GM12878 (cell line): ENCODE measurements around the gene GRAMD1A. TPM values are rescaled to one million over a fixed set of nuclear protein-coding genes. Genes with fewer than 3 reads are reported as not detected.

Source experiments
- EZH2 ChIP-seq: IDR thresholded peaks from 2 replicates; pipeline ENCODE4 v1.6.1; 2012; ENCODE audit warnings: low read depth, mild to moderate bottlenecking, control low read depth, inconsistent platforms, low read length, borderline replicate concordance; ENCODE audit not compliant: control insufficient read depth
- ZNF207 ChIP-seq: fragments of 450-650 bp; IDR thresholded peaks from 2 replicates; pipeline ENCODE4 v1.6.1; 2014; ENCODE audit warnings: antibody characterized with exemption, mild to moderate bottlenecking, borderline replicate concordance
- ZZZ3 ChIP-seq: IDR thresholded peaks from 2 replicates; pipeline ENCODE4 v1.6.1; 2011; ENCODE audit warnings: low read depth; ENCODE audit not compliant: control insufficient read depth, insufficient read length
- polyA plus RNA-seq, 11 experiments: library from polyadenylated mRNA; depleted of rRNA in 4 of 11; unstranded in 6 of 11; stranded (reverse) in 5 of 11; fragments of >200 nt; fragmentation: Nextera tagmentation in 4 of 11; fragmentation: Illumina TruSeq in 1 of 11; extraction: Ambion mirVana in 4 of 11; extraction: Trizol in 1 of 11; gene quantifications; 1 replicate in 1 of 11; 2 replicates in 10 of 11; pipeline versions ENCODE4 v1.2.1 to v1.2.3, GENCODE V29; 2011 to 2016; ENCODE audit warnings: inconsistent platforms in 2 of 11, missing spikeins in 2 of 11, low read depth in 1 of 11
- total RNA-seq, 4 experiments: library from RNA; depleted of rRNA in 3 of 4; stranded (reverse); fragments of >200 nt in 3 of 4; fragmentation: Illumina TruSeq in 1 of 4; extraction: Trizol in 1 of 4; gene quantifications; 2 replicates each; pipeline versions ENCODE4 v1.2.1 to v1.2.3, GENCODE V29; 2013 to 2021
- TF ChIP-seq, protein P1 (sequence below): fragments of 450-650 bp; formaldehyde crosslinking; IDR thresholded peaks from 2 replicates; pipeline ENCODE4 v1.4.0; 2020; ENCODE audit warnings: mild to moderate bottlenecking, moderate library complexity

The GRAMD1A gene
- total and polyA plus RNA-seq, 10 of the 15 experiments (the other 5 are each of a cell fraction or from before 2014, with no cell fraction given): 0.79 to 73.6 (median 35.3) TPM

GRCh38 chr19:35011737-35012682 is 11.9 kb downstream of the GRAMD1A start (continued):
- TF ChIP-seq, protein P1, sequence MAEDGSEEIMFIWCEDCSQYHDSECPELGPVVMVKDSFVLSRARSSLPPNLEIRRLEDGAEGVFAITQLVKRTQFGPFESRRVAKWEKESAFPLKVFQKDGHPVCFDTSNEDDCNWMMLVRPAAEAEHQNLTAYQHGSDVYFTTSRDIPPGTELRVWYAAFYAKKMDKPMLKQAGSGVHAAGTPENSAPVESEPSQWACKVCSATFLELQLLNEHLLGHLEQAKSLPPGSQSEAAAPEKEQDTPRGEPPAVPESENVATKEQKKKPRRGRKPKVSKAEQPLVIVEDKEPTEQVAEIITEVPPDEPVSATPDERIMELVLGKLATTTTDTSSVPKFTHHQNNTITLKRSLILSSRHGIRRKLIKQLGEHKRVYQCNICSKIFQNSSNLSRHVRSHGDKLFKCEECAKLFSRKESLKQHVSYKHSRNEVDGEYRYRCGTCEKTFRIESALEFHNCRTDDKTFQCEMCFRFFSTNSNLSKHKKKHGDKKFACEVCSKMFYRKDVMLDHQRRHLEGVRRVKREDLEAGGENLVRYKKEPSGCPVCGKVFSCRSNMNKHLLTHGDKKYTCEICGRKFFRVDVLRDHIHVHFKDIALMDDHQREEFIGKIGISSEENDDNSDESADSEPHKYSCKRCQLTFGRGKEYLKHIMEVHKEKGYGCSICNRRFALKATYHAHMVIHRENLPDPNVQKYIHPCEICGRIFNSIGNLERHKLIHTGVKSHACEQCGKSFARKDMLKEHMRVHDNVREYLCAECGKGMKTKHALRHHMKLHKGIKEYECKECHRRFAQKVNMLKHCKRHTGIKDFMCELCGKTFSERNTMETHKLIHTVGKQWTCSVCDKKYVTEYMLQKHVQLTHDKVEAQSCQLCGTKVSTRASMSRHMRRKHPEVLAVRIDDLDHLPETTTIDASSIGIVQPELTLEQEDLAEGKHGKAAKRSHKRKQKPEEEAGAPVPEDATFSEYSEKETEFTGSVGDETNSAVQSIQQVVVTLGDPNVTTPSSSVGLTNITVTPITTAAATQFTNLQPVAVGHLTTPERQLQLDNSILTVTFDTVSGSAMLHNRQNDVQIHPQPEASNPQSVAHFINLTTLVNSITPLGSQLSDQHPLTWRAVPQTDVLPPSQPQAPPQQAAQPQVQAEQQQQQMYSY (CRISPR knock-in tag): no peak
- no peak for TF ChIP-seq EZH2
- no peak for TF ChIP-seq ZZZ3
- TF ChIP-seq ZNF207: no peak
